ENCODE results near the gene ARRB1. TPM values are rescaled to one million over a fixed set of nuclear protein-coding genes. Genes with fewer than 3 reads are reported as not detected.

ARRB1 gene
- polyA plus RNA-seq, 1 experiment = 15.7 TPM

GRCh38 chr11:75324189-75324588 is 27.3 kb downstream of the ARRB1 start:
- Histone ChIP-seq H3K27me3 (ENCODE audit: control insufficient read depth, insufficient read depth, low read length) (no peaks in the 10 kb centered on the region), H3K4me3 (ENCODE audit: low read depth, low read length) (no peak overlapping the region), H3K36me3 (ENCODE audit: control insufficient read depth, insufficient read depth, low read length) (no peaks in the 10 kb centered on the region)
- POLR2A ChIA-PET = no interaction called here
- no peak for DNase-seq (ENCODE audit: low read depth)
- no peak for TF ChIP-seq CTCF (IDR thresholded peaks at IDR 0.05; ENCODE audit: insufficient read depth, low read depth, low read length)
- CTCF ChIA-PET = interaction anchor here (1.4 to 10.5 kb wide), 3 partner anchors 8 to 61 kb away, joined by 4 to 186 read pairs (median 6); no protein-coding TSS in a partner anchor

- TF ChIP-seq CTCF (IDR thresholded peaks at IDR 0.05; ENCODE audit: insufficient read depth, low read depth, low read length) = no peak
- Histone ChIP-seq H3K36me3 (ENCODE audit: control insufficient read depth, insufficient read depth, low read length) (no peaks in the 10 kb centered on the region), H3K4me3 (ENCODE audit: low read depth, low read length) (no peak overlapping the region), H3K27me3 (ENCODE audit: control insufficient read depth, insufficient read depth, low read length) (no peaks in the 10 kb centered on the region)
- ChIA-PET CTCF (interaction anchor here (0.9 to 10.5 kb wide), 4 partner anchors 9 to 62 kb away, joined by 4 to 186 read pairs (median 5); no protein-coding TSS in a partner anchor), POLR2A (no interaction called here)
- no peak for DNase-seq (ENCODE audit: low read depth)
Observed at GRCh38 chr11:75323609-75324008, 27.9 kb downstream of the ARRB1 start.

GRCh38 chr11:75320643-75321042 is 30.8 kb downstream of the ARRB1 start:
- TF ChIP-seq CTCF (IDR thresholded peaks at IDR 0.05; ENCODE audit: insufficient read depth, low read depth, low read length) = no peak
- POLR2A ChIA-PET = no interaction called here
- H3K27me3 ChIP-seq (ENCODE audit: control insufficient read depth, insufficient read depth, low read length) = no peaks in the 10 kb centered on the region
- DNase-seq (ENCODE audit: low read depth) = no peak
- no peak overlapping the region for H3K4me3 ChIP-seq (ENCODE audit: low read depth, low read length)
- no peaks in the 10 kb centered on the region for H3K36me3 ChIP-seq (ENCODE audit: control insufficient read depth, insufficient read depth, low read length)
- CTCF ChIA-PET = interaction anchor here (1.2 kb wide), 1 partner anchor 41 kb away, joined by 5 read pairs; no protein-coding TSS in a partner anchor

- no peak for TF ChIP-seq CTCF (IDR thresholded peaks at IDR 0.05; ENCODE audit: insufficient read depth, low read depth, low read length)
- ChIA-PET POLR2A (no interaction called here), CTCF (interaction anchor here (1.2 kb wide), 1 partner anchor 40 kb away, joined by 5 read pairs; no protein-coding TSS in a partner anchor)
- no peaks in the 10 kb centered on the region for H3K36me3 ChIP-seq (ENCODE audit: control insufficient read depth, insufficient read depth, low read length)
- no peak for DNase-seq (ENCODE audit: low read depth)
- no peaks in the 10 kb centered on the region for H3K27me3 ChIP-seq (ENCODE audit: control insufficient read depth, insufficient read depth, low read length)
- no peak overlapping the region for H3K4me3 ChIP-seq (ENCODE audit: low read depth, low read length)
Observed at GRCh38 chr11:75320046-75320618, 31.3 kb downstream of the ARRB1 start.

- no peaks in the 10 kb centered on the region for H3K27me3 ChIP-seq (ENCODE audit: control insufficient read depth, insufficient read depth, low read length)
- no peak for DNase-seq (ENCODE audit: low read depth)
- no peak overlapping the region for H3K4me3 ChIP-seq (ENCODE audit: low read depth, low read length)
- ChIA-PET POLR2A (no interaction called here), CTCF (interaction anchor here (1.2 kb wide), 1 partner anchor 9 kb away, joined by 4 read pairs; no protein-coding TSS in a partner anchor)
- H3K36me3 ChIP-seq (ENCODE audit: control insufficient read depth, insufficient read depth, low read length) = no peaks in the 10 kb centered on the region
- no peak for TF ChIP-seq CTCF (IDR thresholded peaks at IDR 0.05; ENCODE audit: insufficient read depth, low read depth, low read length)
Observed at GRCh38 chr11:75319035-75319877, 32.2 kb downstream of the ARRB1 start.

Data from BJ (cell line).